A549 (cell line): Measurements from ENCODE around the gene ASMT. TPM values are rescaled to one million over a fixed set of nuclear protein-coding genes. Genes with fewer than 3 reads are reported as not detected.
A peak's percentile ranks its signal among the peaks of the same experiment; 100 is the strongest.

Source experiments
- ATAC-seq, 2 experiments: fragments of 200-7000 bp in 1 of 2; fragments of >200 bp in 1 of 2; cut with Nextera tagmentation in 1 of 2; cut with Tn5 transposase in 1 of 2; 3 replicates each; pipeline versions ENCODE4 v1.8.0 to v1.9.1; 2018 to 2020; ENCODE audit warnings: mild to moderate bottlenecking in 1 of 2, moderate library complexity in 1 of 2
- CTCF ChIA-PET: fragments of 300-600 bp; sonication (Branson Sonifier 250); formaldehyde crosslinking; extraction: SDS; loops from one replicate; lab custom pipeline; 2021; ENCODE audit warnings: antibody characterized with exemption, inconsistent platforms; lab: Yijun Ruan, JAX
- POLR2A ChIA-PET: fragments of 350-600 bp; formaldehyde crosslinking; extraction: SDS; loops from one replicate; lab custom pipeline; 2021; ENCODE audit warnings: antibody characterized with exemption, inconsistent platforms; lab: Yijun Ruan, JAX
- DNase-seq, 2 experiments: peaks; one replicate each; pipeline versions ENCODE4 v3.0.0 to v3.0.0-alpha.2; 2011 to 2016; ENCODE audit warnings: low read depth in 1 of 2, low spot score in 1 of 2
- FAIRE-seq: peaks from 2 replicates; lab custom pipeline; 2011; peaks lifted over from hg19 to GRCh38; lab: Jason Lieb, UNC
- H3K27ac ChIP-seq, 2 experiments: fragments of >200 bp; sonication (Bioruptor Twin); formaldehyde crosslinking; 3 replicates each; pipeline ENCODE4 v1.5.1; 2016 to 2017
- H3K4me1 ChIP-seq: fragments of >200 bp; sonication (Bioruptor Twin); formaldehyde crosslinking; 3 replicates; pipeline ENCODE4 v1.6.1; 2016
- H3K4me2 ChIP-seq: fragments of >200 bp; sonication (Bioruptor Twin); formaldehyde crosslinking; 3 replicates; pipeline ENCODE4 v1.6.1; 2016
- H3K4me3 ChIP-seq: fragments of >200 bp; sonication (Bioruptor Twin); formaldehyde crosslinking; 3 replicates; pipeline ENCODE4 v1.5.1; 2016
- H3K9me3 ChIP-seq: fragments of >200 bp; sonication (Bioruptor Twin); formaldehyde crosslinking; 3 replicates; pipeline ENCODE4 v1.6.1; 2016
- EHMT2 ChIP-seq: fragments of 200-600 bp; sonication (generic); IDR thresholded peaks from 2 replicates; pipeline ENCODE4 v1.6.1; 2016; ENCODE audit warnings: antibody characterized with exemption, low read depth, mild to moderate bottlenecking, moderate library complexity
- FOSL2 ChIP-seq, 2 experiments: fragments of 450-650 bp in 1 of 2; fragments of >200 bp in 1 of 2; sonication (Bioruptor Twin) in 1 of 2; formaldehyde crosslinking; IDR thresholded peaks; 2 replicates each; pipeline versions ENCODE4 v1.5.0 to v1.6.1; 2016 to 2020; ENCODE audit warnings: mild to moderate bottlenecking in 1 of 2, moderate library complexity in 1 of 2
- HDAC2 ChIP-seq: fragments of 200-600 bp; sonication (generic); IDR thresholded peaks from 2 replicates; pipeline ENCODE4 v1.6.1; 2016
- HEYL ChIP-seq: fragments of 250-450 bp; sonication (Bioruptor Pico); IDR thresholded peaks from 2 replicates; pipeline ENCODE4 v1.8.0; 2021; ENCODE audit warnings: mild to moderate bottlenecking, moderate library complexity
- HOXB13 ChIP-seq: fragments of 250-450 bp; sonication (Bioruptor Pico); IDR thresholded peaks from 2 replicates; pipeline ENCODE4 v1.5.0; 2020; ENCODE audit warnings: low read depth, mild to moderate bottlenecking, moderate library complexity
- KDM1A ChIP-seq: fragments of 200-600 bp; sonication (generic); IDR thresholded peaks from 2 replicates; pipeline ENCODE4 v1.6.1; 2016; ENCODE audit warnings: low read depth, mild to moderate bottlenecking
- POLR2A ChIP-seq: IDR thresholded peaks from 2 replicates; pipeline ENCODE4 v1.6.1; 2012; ENCODE audit warnings: mild to moderate bottlenecking, low read length
- ZSCAN20 ChIP-seq: fragments of 250-450 bp; sonication (Bioruptor Pico); IDR thresholded peaks from 2 replicates; pipeline ENCODE4 v1.8.0; 2022; ENCODE audit warnings: mild to moderate bottlenecking, moderate library complexity
- WGBS: methylation state at CpG from one replicate; pipeline ENCODE4 v1.1.6; 2017; ENCODE audit errors: missing lambda C conversion rate; 5-methylcytosine and 5-hydroxymethylcytosine counted together
- polyA plus RNA-seq, 4 experiments: library from polyadenylated mRNA; depleted of rRNA in 3 of 4; stranded (reverse); fragments of >200 nt; fragmentation: RNase III in 1 of 4; extraction: RNeasy Plus Mini Kit Qiagen cat#74134 plus additional on column Dnase treatment in 1 of 4; gene quantifications; 2 replicates in 3 of 4; 3 replicates in 1 of 4; pipeline ENCODE4 v1.2.3, GENCODE V29; 2011 to 2017
- TF ChIP-seq, protein P1 (sequence below): IDR thresholded peaks from 2 replicates; pipeline ENCODE4 v1.6.1; 2012; ENCODE audit warnings: low read depth, borderline replicate concordance
- TF ChIP-seq, protein P2 (sequence below): fragments of >200 bp; sonication (Bioruptor Twin); formaldehyde crosslinking; IDR thresholded peaks from 3 replicates; pipeline ENCODE4 v1.5.1; 2016
- TF ChIP-seq, protein P3 (sequence below): fragments of 250-450 bp; sonication (Bioruptor Pico); IDR thresholded peaks from 2 replicates; pipeline ENCODE4 v1.5.0; 2021; ENCODE audit warnings: mild to moderate bottlenecking, moderate library complexity, borderline replicate concordance

The ASMT gene
- polyA plus RNA-seq, 2 of the 4 experiments (the other 2 are of a cell fraction), result 0.12 to 0.16 TPM

DNA sequence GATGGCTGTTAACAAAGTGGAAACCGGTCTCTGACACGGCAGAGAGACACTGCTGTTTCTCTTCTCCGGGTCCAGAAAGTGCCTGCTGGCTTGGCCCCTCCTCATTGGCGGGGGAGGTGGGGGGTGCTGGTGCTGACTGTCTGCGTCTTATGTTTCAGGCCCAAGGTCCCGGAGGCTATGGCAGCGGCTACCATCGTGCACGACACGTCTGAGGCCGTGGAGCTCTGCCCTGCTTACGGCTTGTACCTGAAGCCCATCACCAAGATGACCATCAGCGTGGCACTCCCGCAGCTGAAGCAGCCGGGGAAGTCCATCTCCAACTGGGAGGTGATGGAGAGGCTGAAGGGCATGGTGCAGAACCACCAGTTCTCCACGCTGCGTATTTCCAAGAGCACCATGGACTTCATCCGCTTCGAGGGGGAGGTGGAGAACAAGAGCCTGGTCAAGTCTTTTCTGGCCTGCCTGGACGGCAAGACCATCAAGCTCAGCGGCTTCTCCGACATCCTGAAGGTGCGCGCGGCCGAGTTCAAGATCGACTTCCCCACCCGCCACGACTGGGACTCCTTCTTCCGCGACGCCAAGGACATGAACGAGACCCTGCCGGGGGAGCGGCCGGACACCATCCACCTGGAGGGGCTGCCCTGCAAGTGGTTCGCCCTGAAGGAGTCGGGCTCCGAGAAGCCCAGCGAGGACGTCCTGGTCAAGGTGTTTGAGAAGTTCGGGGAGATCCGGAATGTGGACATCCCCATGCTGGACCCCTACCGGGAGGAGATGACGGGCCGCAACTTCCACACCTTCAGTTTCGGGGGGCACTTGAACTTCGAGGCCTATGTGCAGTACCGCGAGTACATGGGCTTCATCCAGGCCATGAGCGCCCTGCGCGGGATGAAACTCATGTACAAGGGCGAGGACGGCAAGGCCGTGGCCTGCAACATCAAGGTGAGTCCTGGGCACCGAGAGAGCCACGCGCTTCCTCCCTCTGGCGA is 21.3 kb upstream of the ASMT start:
- no peak for ATAC-seq
- H3K4me3 ChIP-seq, result peak overlapping the region; percentile 99; the same call in 2 of the 3 replicates
- peak overlapping the region; percentile 80 for H3K4me2 ChIP-seq
- no peak for DNase-seq
- 93% methylated on average over 51 of the region's 60 CpGs for WGBS
- H3K9me3 ChIP-seq, result no peaks in the 10 kb centered on the region
- no peak for FAIRE-seq
- peaks cover 6% of the 10 kb centered on the region; the same call in 1 of the 3 replicates for H3K4me1 ChIP-seq
- H3K27ac ChIP-seq, result peak overlapping the region in 1 of 2 experiments; percentile 99; a peak in 2 of 6 replicates
- no peak for TF ChIP-seq POLR2A
- POLR2A ChIA-PET, result no interaction called here
- CTCF ChIA-PET, result no interaction called here

DNA sequence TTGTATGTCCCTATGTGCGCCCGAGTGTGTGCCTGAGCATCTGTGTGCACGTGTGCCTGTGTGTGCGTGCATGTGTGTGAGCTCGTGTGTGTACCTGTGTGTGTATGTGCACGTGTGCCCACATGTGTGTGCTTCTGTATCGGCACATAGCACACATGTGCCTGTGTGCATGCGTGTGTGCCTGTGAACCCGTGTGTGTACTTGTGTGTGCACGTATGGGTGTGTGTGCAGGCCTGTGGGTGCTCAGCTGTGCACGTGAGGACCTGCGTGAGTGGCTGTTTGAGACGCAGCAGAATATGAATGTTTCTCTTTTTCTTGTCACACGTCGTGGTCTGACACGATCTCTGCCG is 19.2 kb upstream of the ASMT start:
- POLR2A ChIA-PET, result no interaction called here
- FAIRE-seq, result no peak
- WGBS, result 90% methylated on average over 17 of the region's 17 CpGs

DNA sequence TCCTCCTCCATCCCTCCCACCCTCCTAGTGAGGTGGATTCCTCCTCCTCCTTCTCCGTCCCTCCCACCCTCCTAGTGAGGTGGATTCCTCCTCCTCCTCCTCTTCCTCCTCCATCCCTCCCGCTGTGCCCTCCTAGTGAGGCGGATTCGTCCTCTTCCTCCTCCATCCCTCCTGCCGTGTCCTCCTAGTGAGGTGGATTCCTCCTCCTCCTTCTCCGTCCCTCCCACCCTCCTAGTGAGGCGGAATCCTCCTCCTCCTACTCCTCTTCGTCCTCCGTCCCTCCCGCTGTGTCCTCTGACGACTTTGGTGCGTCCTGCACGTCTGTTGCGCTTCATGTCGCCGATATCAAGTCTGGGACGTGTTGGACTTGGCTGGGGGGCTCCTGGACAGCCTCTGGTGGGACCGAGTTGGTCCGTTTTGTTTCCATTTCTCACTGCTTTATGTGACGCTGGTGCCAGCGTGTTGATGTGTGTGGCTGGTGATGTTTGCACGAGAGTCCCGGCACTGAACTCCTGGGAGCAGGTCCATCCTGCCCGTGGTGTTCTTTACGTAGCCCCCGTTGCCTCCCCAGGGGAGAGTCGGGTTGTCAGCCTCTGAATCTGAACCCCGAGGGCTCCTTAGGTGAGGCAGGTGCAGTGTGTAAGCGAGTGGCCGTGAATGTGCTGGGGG is 18.0 kb upstream of the ASMT start:
- FAIRE-seq (no peak), ATAC-seq (no peak), DNase-seq (no peak)
- Histone ChIP-seq H3K4me3 (no peak overlapping the region), H3K4me1 (peaks cover 6% of the 10 kb centered on the region; the same call in 1 of the 3 replicates), H3K9me3 (peaks cover 3% of the 10 kb centered on the region; the same call in 1 of the 3 replicates), H3K4me2 (no peak overlapping the region), H3K27ac (no peak overlapping the region)
- CTCF ChIA-PET, result no interaction called here
- TF ChIP-seq, protein P1, sequence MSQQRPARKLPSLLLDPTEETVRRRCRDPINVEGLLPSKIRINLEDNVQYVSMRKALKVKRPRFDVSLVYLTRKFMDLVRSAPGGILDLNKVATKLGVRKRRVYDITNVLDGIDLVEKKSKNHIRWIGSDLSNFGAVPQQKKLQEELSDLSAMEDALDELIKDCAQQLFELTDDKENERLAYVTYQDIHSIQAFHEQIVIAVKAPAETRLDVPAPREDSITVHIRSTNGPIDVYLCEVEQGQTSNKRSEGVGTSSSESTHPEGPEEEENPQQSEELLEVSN, result no peak
- no peak for TF ChIP-seq FOSL2 (IDR thresholded peaks at IDR 0.05)
- TF ChIP-seq FOSL2 (CRISPR knock-in tag; IDR thresholded peaks at IDR 0.05), result no peak
- no peak for TF ChIP-seq KDM1A
- TF ChIP-seq, protein P2, sequence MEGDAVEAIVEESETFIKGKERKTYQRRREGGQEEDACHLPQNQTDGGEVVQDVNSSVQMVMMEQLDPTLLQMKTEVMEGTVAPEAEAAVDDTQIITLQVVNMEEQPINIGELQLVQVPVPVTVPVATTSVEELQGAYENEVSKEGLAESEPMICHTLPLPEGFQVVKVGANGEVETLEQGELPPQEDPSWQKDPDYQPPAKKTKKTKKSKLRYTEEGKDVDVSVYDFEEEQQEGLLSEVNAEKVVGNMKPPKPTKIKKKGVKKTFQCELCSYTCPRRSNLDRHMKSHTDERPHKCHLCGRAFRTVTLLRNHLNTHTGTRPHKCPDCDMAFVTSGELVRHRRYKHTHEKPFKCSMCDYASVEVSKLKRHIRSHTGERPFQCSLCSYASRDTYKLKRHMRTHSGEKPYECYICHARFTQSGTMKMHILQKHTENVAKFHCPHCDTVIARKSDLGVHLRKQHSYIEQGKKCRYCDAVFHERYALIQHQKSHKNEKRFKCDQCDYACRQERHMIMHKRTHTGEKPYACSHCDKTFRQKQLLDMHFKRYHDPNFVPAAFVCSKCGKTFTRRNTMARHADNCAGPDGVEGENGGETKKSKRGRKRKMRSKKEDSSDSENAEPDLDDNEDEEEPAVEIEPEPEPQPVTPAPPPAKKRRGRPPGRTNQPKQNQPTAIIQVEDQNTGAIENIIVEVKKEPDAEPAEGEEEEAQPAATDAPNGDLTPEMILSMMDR, result no peak
- no peak for TF ChIP-seq HEYL
- TF ChIP-seq HOXB13 (CRISPR knock-in tag), result no peak
- TF ChIP-seq HDAC2, result no peak
- TF ChIP-seq, protein P3, sequence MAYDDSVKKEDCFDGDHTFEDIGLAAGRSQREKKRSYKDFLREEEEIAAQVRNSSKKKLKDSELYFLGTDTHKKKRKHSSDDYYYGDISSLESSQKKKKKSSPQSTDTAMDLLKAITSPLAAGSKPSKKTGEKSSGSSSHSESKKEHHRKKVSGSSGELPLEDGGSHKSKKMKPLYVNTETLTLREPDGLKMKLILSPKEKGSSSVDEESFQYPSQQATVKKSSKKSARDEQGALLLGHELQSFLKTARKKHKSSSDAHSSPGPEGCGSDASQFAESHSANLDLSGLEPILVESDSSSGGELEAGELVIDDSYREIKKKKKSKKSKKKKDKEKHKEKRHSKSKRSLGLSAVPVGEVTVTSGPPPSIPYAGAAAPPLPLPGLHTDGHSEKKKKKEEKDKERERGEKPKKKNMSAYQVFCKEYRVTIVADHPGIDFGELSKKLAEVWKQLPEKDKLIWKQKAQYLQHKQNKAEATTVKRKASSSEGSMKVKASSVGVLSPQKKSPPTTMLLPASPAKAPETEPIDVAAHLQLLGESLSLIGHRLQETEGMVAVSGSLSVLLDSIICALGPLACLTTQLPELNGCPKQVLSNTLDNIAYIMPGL (CRISPR knock-in tag), result no peak
- POLR2A ChIA-PET, result no interaction called here
- 94% methylated on average over 27 of the region's 30 CpGs for WGBS

More for the DNA sequence above, 19.2 kb upstream of the ASMT start:
- Histone ChIP-seq H3K4me3 (no peak overlapping the region), H3K9me3 (no peaks in the 10 kb centered on the region), H3K27ac (no peak overlapping the region), H3K4me2 (no peak overlapping the region), H3K4me1 (peaks cover 6% of the 10 kb centered on the region; the same call in 1 of the 3 replicates)
- TF ChIP-seq EHMT2, result no peak
- no peak for TF ChIP-seq ZSCAN20 (CRISPR knock-in tag)
- no peak for TF ChIP-seq KDM1A
- ATAC-seq (no peak), DNase-seq (no peak)
- CTCF ChIA-PET, result no interaction called here
